Measurements from ENCODE around the gene B3GALT6.

The B3GALT6 gene

DNA sequence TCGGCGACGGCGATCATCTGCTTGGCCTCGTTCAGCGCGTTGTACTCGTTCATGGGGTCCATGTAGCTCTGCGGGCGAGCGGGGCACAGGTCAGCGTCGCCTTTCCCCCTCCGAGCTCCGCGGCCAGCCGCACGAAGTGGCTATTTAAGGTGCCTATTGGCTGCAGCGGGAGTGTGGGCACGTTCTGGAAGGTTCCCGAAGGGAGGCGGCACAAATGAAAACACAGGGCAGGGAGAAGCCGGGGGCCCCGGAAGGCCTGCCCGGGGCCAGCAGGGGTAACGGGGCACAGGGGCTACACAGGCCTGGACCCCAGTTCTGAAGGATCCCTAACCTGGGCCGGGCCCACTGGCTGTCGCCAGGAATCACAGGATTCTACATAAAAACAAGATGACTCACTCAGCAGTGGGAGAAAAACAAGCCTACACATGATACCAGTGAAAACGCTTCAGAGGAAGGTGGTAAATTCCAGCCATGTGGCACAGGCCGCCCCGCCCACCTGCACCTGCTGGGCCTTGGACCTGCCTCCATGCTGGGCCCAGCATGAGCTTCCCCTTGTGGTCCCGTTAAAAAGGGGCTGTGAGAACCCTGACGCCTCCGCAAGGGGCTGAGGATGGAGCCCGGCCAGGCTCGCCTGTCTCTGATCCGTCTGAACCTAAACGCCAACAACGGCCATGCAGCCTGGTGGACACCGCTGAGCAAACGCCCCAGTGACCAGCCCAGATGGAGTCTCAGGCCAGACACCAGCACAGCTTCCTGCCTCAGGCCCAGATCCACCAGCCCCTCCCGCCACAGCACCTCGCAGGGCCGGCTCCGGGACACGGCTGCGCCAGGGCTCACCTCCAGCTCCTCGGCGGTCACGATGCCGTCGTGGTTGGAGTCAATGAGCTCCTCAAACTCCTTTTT is 14.2 kb upstream of the B3GALT6 start:
- no peak for DNase-seq

DNA sequence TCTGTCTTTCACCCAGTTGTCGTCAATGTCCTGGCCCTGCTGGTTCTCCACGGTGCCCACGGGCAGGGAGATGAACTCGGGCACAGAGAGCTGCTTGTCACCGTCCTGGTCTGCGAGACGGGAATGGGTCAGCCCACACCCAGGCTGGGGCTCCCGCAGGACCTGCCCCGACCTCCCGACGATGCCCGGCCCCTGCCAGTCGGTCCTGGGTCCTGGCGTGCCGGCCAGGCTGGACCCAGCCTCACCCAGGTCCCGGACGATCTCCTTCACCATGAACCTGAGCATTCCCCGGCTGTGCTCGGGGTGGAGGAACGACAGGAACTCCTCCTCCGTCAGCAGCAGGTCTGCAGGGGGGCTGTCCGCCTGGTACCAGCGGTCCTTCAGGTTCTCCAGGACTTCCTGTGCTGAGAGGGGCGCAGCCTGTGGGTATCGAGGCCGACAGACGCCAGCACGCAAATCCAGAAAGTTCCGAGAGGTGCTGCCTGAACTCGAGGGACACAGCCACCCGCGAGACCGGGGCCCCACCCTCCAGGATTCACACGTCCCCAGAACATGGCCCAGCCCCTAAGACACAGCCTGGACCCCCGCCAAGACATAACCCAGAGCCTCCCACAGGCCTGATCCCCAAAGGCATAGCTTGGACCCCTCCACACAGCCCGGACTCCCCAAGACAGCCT is 13.4 kb upstream of the B3GALT6 start:
- DNase-seq, result no peak

DNA sequence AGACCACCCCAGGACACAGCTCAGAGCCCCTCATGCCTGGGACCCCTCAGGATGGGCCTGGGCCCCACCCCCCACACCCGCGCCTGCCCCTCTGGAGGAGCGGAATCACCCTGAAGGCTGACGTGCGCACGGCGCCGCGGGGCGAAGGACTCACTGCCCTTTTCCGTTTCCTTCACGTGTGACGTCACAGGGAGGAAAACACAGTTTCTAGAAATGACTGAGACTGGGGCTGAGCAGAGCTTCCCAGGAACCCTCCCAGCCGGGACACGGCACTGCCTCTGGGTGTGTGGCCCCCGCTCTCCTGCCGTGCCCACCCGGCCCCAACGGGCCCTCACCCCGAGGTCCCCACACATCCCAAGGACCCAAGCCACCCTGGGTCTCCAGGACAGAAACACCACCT is 12.7 kb upstream of the B3GALT6 start:
- DNase-seq, result no peak

DNA sequence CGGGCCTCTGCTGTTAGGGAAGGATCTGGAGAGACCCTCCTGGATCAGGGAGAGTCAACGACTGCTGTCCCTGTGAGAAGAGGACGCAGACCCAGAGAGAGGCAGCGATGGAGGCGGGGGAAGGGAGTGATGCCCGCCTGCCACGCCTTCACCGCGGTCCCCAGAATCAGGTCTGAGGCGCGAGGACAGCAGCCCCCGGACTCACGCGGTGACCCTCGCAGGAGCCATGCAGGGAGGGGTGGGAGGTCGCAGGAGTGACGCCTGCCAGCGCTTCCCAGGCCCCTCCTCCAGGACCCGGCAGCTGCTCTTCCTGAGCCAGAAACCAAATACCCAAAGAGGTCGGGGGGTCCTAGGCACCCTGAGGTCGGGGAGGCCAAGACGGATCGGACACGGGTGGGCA is 11.8 kb upstream of the B3GALT6 start:
- DNase-seq, result no peak

DNA sequence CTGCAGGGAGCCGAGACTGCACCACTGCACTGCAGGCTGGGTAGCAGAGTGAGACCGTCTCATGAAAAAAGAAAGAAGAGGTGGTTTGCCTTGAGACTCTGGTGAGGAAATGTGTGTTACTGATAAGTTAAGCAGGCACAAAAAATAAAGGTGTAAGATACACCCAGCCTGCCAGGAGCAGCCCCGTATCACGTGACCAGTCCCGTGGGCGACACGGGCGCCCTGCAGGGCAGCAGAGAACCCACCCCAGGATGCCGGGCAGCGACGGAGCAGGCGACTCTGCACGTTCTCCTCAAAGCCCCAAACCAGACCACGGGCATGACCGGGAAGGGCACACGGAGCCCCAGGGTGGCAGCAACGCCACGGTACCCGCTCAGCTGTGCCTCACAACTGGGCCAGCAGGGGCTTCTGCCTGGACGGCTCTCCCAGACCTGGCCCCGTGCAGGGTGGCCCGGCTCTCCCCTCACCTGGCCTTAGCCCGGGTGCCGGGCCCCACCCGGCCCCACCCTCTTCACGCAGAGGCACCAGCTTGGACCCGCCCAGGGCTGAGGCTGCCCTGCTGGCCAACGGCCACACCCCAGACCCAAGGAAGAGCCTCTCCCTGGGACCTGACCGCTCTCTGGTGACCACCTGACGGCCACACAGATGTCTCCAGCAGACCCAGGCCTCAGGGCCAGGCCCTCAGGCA is 10.0 kb upstream of the B3GALT6 start:
- no peak for DNase-seq

DNA sequence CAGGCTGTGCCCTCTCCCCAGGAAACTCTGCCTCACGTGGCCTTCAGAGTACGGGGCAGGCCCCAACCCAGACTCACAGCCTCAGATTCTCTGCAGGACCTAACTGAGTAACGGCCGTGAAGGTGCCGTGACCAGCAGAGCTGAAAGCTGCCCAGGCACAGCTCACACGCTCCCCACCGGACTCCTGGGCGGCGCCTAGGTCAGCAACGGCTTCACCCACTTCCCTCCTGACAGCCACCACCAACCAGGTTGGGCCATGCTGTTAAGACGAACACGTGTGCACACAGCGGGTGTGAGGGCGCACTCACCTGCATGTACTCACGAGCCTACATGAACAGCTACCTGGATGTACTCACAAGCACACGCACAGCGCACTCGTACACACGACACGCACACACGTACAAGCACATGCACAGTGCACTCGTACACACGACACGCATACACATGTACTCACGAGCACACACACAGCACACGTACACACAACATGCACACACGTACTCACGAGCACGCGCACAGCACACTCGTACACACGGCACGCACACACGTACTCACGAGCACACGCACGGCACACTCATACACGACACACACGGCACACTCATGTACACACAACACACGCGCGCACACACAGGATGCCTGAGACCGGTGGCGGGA is 9.3 kb upstream of the B3GALT6 start:
- no peak for DNase-seq

DNA sequence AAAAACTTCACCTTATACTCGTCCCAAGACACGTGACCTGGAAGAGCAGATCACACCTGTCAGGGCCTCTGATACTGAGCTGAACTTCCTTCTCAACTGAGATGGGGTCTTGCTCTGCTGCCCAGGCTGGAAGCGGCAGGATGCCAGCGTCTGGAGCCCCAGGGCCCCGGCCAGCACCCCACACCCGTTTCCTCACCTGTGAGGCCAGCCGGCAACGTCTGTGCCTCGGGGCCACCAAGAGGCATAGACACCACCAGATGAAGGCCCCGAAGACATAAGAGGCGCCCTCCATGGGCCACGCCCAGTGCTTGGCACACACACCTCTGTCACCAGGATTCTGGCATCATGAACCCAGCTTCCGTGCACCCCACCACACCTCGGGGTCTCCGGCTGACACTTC is 8.7 kb upstream of the B3GALT6 start:
- no peak for DNase-seq

DNA sequence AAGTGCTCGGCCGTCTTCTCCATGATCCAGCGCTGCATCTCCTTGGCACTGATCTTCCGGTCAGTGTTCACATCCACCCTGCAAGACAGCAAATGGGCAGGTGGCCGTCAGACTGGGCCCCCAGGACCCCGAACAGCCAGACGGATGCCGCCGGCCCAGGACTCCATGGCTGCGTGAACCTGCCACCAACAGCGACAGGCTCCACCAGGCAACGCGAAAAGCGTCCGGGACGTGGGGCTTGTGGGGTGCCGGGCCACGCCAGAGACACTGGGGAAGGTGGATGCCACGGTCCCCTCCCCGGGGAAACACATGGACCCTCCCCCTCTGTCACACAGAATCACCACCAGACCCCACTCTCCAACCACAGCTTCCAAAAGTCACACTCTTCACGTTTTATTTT is 8.1 kb upstream of the B3GALT6 start:
- DNase-seq, result no peak

DNA sequence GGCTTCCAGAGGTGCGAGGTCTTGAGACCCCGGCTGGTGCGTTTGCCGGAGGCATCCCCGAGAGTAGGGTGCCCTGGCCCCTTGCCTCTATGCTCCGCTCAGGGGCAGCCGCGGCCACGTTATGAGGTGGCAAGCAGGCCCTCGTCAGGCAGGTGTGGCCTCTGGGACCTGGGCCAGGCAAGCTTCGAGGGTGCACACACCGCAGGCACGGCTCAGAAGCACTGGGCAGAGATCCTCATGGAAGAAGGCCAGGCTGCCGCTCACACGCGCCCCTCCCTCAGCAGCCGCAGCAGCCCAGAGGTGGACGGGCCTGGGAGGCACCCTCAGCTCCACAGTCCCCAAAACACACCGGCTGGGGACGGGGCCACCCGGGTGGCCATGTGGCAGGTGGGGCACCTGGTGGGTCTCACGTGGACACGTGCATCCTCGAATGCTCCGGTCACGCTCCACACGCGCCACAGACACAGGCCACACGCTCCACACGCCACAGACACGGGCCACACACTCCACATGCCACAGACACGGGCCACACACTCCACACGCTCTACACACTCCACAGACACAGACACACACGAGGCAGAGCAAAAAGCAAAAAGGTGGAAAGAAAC is 6.7 kb upstream of the B3GALT6 start:
- no peak for DNase-seq

DNA sequence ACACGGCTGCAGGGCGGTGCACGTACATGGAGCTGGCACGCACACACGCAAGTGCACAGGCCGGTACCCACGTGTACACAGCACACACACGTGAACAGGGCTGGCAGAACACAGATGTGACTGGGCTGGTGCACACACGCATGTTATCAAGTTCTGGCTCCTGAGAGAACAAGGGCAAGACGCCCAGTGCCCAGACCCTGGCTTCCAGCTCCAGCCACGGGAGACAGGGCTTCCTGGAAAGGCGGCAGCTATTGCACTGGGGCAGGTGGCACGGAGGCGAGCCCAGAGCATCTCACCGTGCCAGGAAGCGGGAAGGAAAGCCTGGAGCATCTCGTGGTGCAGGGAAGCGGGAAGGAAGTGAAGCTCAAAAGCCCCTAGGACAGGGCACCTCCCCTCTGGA is 6.1 kb upstream of the B3GALT6 start:
- no peak for DNase-seq

DNA sequence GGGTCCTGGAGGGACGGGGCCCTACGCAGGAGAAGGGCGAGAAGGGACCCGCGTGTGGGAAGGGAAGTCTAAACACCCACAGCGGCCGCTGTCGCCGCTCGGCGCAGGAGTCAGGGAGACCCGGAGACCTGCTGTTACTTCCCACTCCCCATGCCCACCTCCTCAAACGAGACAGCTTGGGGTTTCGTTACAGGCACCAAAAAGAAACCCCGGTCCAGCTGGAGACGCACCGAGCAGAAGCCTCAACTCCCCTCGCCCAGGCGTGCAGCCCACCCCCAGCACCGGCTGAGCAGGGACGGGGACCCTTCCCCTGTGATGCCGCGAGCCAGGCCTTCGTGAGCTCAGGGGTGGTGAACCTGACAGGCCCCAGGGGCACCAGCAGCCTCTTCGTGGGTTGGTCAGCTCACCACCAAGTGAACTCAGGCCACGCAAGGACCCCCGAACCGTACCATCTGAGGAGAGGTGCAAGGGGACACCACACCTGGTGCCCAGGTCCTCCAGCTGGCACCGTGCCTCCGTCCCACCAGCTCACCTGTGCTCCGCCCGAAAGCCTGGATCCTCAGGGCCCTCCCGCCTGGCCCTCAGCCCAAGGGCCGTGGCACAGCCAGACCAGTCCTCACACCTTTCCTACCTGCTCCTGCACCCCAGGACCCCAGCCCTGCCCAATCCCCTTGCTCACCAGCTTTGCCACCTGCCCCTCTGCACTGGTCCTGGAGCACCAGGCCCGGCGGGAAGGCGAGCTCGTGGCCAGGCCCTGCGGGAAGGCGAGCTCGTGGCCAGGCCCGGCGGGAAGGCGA is 5.3 kb upstream of the B3GALT6 start:
- DNase-seq, result no peak

DNA sequence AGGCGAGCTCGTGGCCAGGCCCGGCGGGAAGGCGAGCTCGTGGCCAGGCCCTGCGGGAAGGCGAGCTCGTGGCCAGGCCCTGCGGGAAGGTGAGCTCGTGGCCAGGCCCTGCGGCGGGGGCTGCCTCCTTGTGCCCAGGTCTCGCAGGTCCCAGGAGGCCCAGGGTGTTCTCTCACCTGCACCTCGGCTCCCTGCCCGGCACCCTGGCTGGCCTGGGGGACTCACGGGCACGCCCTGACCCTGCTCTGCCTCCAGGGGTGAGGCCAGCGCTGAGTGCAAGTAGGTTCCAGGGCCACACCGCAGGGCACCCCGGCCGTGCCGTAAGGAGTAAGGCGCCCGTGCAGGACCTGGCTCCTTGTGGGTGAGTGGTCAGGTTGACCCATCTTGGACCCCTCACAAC is 4.7 kb upstream of the B3GALT6 start:
- no peak for DNase-seq

DNA sequence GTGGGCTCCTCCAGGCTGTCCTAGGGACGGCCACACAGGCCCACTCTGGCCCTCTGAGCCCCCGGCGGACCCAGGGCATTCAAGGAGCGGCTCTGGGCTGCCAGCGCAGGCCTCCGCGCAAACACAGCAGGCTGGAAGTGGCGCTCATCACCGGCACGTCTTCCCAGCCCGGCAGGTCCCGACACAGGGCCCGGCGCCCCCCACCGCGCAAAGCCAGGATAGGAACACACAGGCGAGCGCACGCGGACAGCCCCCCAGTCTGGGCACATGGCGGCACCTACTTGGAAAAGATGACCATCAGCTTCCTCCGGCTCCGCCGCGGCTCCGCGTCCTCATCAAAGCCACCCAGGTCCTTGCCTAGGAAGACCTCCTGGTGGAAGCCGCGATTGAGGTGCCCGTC is 3.9 kb upstream of the B3GALT6 start:
- no peak for DNase-seq

DNA sequence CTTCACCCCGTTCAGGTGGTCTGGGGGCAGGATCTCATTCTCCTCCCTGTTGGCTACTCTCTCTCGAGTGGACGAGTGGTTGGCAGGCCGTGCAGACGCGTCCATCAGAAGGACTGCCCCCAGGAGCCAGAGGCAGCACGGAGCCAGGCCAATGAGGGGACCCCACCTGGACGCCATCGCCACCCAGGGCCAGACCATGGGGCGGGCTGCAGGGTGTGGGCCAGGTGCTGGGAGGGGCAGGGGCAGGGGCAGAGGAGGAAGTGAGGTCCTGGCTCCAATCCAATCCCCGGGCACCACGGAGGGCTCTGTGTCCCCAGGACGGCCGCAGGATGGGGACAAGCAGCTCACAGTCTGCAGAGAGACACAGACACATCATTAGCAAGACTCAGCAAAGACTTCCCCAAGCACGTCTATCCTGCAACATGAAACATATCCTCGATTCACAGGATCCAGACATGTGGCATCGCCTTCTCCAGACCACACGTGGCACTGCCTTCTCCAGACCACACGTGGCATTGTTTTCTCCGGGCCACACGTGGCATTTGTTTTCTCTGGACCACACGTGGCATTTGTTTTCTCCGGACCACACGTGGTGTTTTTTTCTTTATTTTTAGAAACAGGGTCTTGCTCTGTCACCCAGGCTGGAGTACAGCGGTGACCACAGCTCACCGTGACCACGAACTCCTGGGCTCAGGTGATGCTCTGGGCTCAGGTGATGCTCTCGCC is 3.3 kb upstream of the B3GALT6 start:
- no peak for DNase-seq

DNA sequence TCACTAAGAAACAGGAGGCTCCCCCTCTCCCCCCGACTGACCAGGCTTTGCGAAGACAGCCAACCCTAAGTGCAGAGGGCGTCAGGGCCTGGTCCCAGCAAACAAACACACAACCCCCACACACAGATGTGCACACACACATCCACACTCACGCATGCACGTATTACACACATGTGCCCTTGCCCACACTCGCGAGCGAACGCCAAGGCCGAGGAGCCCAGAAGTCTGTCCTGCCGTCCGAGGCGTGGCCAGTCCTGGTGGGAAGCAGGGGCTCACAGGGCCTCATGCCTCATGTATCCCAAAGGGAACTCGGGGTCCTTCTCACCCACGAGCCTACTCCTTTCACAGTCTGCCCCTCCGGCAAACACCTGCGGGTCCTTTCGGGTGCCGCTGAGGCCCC is 2.3 kb upstream of the B3GALT6 start:
- DNase-seq, result no peak

DNA sequence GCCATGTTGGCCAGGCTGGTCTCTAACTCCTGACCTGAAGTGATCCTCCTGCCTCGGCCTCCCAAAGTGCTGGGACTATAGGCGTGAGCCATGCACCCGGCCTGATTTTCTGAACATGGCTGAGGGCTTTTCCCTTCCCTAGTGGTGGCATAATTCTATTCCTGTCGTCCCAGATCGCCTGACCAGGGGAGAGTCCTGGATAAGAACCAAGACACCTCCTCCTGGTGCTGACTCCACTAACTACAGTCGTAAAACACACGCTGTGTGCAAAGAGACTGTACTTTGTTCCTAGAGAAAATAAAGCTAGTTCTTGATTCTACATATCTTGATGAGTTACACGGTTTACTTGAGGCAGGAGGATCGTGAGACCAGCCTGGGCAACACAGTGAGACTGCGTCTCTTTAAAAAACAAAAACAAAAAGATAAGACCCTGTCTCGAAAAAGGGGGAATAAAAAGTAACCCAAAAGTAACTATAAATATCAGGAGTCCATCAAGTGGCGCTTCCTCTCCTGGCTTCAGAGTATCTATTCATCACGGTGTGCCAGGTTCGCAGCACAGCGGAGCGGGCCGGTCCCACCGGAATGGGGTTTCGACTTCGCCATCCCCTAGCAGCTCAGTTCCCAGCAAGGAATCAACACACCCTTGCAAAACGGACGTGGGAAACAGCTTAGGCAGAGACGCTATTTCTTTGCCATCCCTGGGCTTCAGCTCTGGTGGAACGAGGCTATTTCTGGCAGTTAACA is 1.2 kb upstream of the B3GALT6 start:
- peak; percentile 27 to 49 for DNase-seq

DNA sequence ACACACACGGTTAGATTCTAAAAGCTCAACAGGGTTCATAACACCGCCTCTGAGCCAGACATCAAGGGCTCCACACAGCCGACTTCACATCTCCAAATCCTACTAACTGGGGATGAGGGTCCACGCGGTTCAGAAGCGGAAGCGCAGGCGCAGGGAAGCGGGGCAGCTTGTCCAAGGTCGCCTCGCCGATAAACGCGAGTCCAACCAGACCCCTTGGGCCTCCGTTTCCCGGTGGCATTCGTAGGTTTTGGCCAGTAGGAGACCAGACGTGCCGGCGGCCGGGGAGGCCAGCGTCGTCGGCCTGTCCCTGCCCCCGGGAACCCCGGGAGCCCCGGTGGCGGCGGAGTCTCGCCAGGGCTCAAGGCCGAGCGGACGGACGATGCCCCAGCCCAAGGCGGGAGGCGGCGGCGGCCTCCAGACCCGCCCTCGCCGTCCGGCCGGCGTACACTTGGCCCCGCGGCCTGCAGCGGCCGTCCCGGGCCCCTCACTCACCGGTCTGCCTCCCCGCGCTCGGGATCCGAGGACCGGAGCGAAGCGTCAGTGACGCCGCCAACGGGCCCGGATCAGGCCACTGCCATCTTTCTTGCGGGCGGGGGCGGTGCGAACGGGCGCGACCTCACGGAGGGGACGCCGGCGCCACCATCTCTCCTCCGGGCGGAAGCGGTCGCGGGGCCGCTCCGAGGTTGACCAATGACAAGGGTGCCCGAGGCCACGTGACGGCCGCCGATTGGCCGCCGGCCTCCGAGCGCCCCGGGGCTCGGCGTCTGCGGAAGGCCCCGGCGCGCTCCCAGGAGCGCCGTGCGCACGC is 433 bp upstream of the B3GALT6 start, which contains the start of gene SDF4:
Gene SDF4 (minus strand): TSS at position 602 of the 808 bp plus-strand sequence. CDS start 3,229 bp downstream, outside the sequence.
- DNase-seq, result peak; percentile 88 to 89

DNA sequence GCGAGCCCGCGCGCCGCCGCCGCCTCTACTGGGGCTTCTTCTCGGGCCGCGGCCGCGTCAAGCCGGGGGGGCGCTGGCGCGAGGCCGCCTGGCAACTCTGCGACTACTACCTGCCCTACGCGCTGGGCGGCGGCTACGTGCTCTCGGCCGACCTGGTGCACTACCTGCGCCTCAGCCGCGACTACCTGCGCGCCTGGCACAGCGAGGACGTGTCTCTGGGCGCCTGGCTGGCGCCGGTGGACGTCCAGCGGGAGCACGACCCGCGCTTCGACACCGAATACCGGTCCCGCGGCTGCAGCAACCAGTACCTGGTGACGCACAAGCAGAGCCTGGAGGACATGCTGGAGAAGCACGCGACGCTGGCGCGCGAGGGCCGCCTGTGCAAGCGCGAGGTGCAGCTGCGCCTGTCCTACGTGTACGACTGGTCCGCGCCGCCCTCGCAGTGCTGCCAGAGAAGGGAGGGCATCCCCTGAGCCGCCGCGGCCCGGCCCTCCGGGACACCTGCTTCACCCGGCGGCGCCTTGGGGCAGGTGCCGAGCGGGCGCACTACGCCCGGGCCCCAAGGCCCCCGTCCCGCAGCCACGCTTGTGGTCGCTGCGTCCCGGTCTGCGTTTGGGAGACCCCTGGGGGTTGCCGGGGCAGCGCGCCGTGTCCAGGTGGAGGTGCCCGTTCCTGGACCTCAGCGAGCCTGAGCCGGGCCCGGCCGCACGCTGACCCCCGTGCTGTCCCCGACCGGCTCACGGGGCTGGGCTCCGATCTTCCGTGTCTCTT is 944 bp downstream of the B3GALT6 start:
- no peak for DNase-seq

DNA sequence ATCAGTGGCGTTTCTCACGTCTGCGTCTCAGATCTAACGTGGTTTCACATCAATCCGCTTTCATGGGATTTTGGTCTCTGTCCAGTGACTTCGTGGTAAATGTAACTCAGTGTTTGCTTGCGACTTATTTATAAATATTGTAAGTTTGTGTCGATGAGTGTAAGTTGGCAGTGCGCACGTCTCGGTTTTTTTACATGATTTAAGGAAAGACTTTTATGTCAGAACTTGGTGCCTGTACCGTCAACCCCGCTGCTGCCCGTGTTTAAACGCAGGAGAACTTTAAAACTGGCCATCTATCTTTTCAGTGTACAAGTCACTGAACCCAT is 1.5 kb downstream of the B3GALT6 start:
- no peak for DNase-seq
